ENCODE data around the gene RFNG.

The RFNG gene

DNA sequence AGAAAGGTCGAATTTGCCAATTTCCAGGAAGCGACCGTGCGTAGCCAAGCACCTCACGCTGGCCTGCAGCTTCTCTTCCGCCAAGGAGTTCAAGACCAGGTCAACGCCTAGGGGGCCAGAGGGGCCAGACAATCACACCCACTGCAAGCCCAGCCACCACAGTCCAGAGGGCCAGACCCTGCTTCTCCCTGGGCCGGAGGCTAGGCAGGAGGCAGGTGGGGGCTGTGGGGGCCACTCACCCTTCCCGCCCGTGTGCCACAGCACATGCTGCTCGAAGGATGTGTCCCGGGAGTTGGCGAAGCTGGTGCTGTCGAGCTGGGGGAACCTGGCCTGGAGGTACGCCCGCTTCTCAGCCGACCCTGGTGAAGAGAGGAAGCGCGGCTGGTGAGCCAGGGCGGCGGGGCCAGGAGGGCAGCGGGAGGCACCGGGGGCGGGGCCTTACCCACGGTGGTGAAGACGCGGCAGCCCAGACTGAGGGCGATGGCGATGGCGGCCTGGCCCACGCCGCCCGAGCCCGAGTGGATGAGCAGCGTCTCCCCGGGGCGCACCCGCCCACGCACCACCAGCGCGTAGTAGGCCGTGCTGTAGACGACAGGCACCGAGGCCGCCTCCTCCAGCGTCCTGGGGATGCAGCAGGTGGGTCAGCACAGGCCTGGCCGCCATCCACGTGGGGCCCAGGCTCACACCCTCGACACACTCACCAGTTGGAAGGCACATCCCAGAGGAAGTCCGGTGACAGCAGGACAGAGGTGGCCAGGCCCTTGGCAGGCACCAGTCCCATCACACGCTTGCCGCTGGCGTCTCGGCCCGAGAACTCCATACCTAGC is 32.1 kb upstream of the RFNG start:
- DNase-seq (ENCODE audit: low read depth), result no peak
- TF ChIP-seq, protein P1, sequence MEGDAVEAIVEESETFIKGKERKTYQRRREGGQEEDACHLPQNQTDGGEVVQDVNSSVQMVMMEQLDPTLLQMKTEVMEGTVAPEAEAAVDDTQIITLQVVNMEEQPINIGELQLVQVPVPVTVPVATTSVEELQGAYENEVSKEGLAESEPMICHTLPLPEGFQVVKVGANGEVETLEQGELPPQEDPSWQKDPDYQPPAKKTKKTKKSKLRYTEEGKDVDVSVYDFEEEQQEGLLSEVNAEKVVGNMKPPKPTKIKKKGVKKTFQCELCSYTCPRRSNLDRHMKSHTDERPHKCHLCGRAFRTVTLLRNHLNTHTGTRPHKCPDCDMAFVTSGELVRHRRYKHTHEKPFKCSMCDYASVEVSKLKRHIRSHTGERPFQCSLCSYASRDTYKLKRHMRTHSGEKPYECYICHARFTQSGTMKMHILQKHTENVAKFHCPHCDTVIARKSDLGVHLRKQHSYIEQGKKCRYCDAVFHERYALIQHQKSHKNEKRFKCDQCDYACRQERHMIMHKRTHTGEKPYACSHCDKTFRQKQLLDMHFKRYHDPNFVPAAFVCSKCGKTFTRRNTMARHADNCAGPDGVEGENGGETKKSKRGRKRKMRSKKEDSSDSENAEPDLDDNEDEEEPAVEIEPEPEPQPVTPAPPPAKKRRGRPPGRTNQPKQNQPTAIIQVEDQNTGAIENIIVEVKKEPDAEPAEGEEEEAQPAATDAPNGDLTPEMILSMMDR (conservative IDR thresholded peaks at IDR 0.05; ENCODE audit: low read depth, low read length), result no peak
- H3K4me3 ChIP-seq (ENCODE audit: low read depth, low read length), result no peak overlapping the region

DNA sequence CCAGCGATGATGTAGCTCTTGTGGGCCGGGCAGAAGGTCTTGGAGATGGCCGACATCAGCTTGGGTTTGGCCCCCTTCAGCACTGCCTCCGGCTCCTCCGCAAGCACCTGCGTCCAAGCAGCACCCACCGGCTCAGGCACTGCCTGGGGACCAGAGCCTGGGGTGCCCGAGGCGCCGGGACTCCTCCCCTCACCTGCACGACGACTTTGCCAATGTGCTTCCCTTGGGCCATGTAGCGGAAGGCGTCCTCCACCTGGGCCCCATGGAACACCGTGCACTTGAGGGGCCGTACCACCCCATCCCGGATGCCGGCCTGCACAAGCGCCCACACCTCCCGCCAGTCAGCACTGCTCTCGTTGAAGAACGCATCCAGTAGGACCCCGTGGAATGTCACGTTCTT is 31.4 kb upstream of the RFNG start:
- no peak for DNase-seq (ENCODE audit: low read depth)
- TF ChIP-seq, protein P1 (conservative IDR thresholded peaks at IDR 0.05; ENCODE audit: low read depth, low read length), result no peak
- H3K4me3 ChIP-seq (ENCODE audit: low read depth, low read length), result no peak overlapping the region

DNA sequence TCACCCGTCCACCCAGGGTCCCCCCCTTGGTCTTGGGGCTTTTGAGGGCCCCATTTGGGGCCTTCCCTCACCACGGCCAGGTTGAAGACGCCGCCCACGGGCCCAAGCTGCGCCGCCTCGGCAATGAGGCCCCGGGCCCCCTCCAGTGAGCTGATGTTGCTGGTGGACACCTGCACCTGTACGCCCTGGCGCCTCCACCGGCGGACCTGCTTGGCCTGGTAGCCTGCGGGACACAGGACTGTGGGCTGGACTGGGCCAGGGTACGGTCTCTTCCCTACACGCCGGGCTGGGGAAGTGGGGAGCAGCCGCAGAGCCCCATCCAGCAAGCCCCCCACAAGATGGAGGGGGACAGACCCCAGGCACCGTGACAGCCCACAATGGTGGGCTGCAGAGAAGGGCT is 30.8 kb upstream of the RFNG start:
- TF ChIP-seq, protein P1 (conservative IDR thresholded peaks at IDR 0.05; ENCODE audit: low read depth, low read length), result no peak
- no peak for DNase-seq (ENCODE audit: low read depth)
- H3K4me3 ChIP-seq (ENCODE audit: low read depth, low read length), result no peak overlapping the region

DNA sequence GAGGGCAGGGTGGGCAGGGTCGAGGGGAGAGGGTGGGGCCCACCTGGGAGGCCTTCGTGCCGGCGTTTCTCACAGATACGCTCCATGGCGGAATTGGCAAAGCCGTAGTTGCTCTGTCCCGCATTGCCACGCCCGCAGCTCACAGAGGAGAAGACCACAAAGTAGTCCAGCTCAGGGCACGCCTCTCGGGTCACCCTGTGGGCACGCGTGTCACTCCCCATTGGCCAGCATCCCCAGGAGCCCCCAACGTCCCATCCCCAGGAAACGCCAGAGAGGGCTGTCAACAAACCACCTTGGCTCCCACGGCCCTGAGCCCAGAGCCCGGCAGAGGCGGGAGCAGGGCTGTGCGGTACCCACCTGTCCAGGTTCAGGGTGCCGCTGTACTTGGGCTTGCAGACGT is 30.4 kb upstream of the RFNG start:
- no peak for DNase-seq (ENCODE audit: low read depth)
- TF ChIP-seq, protein P1 (conservative IDR thresholded peaks at IDR 0.05; ENCODE audit: low read depth, low read length), result no peak
- no peak overlapping the region for H3K4me3 ChIP-seq (ENCODE audit: low read depth, low read length)

DNA sequence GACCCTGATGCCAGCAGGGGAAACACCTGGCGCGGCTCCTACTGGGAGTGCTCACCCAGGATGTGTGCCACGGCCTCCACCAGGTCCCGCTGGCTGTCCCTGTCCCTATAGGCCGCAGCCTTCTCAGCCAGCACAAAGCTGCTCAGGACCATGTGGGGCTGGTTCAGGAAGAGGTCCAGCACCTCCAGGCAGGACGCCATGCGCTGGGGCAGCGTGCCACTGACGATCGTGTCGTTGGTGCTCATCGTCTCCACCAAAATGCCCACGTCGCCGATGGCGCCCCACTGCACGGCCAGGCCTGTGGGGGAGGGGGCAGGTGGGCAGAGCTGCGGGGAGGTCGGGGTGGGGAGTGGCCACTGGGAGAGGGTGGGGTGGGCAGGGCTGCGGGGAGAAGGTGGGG is 29.9 kb upstream of the RFNG start:
- TF ChIP-seq, protein P1 (conservative IDR thresholded peaks at IDR 0.05; ENCODE audit: low read depth, low read length), result no peak
- H3K4me3 ChIP-seq (ENCODE audit: low read depth, low read length), result no peak overlapping the region
- DNase-seq (ENCODE audit: low read depth), result no peak

DNA sequence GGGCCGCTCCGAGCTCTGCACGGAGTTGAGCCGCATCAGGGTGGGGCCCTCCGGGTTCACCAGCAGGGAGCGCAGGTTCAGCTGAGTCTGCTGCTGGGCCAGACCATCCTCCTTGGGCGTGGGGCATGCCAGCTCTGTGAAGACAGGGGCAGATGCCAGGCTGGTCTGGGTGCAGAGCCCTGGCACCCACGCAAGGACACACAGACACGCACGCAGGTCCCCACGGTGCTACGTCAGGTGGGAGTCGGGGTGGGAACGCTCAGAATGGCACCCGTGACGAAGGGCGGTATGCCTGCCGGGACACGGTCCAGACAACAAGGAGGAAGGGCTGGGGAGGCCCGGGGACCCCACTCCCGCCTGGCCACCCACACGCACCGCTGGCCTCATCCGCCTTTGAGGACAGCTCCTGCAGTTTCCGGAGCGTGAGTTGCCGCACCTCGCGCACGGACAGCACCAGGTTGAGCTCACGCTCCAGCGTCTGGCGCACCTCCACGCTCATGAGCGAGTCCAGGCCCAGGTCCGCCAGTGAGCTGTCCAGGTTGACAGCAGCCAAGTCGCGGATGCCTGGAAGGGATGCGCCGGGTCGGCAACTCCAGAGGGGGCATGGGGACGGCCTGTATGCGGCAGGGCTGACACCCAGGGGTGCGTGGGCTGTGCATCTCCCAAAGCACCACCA is 29.3 kb upstream of the RFNG start:
- no peak for DNase-seq (ENCODE audit: low read depth)
- H3K4me3 ChIP-seq (ENCODE audit: low read depth, low read length), result no peak overlapping the region
- TF ChIP-seq, protein P1 (conservative IDR thresholded peaks at IDR 0.05; ENCODE audit: low read depth, low read length), result no peak
